Thymus (tissue), 14 donors: ENCODE data around the gene SLC6A16. TPM values are rescaled to one million over a fixed set of nuclear protein-coding genes. Genes with fewer than 3 reads are reported as not detected.
"Not testable (repeated sequence)": the region's sequence is repeated elsewhere in the genome, so short reads cannot be mapped to it uniquely, and the experiment has no call there.

ENCODE experiments used
- DNase-seq, 9 donors: peaks; one replicate each; pipeline ENCODE4 v3.0.0-alpha.2; 2013; ENCODE audit warnings: low spot score in 9 of 9, low read depth in 6 of 9, missing footprints in 1 of 9
- H3K27ac ChIP-seq, 2 donors: one replicate each; pipeline ENCODE4 v1.5.1; 2013; ENCODE audit warnings: control low read depth in 1 of 2, low read depth in 1 of 2, low read length in 1 of 2, mild to moderate bottlenecking in 1 of 2, moderate library complexity in 1 of 2
- H3K27me3 ChIP-seq, 2 donors: one replicate each; pipeline ENCODE4 v1.5.1; 2013; ENCODE audit warnings: low read length in 1 of 2; ENCODE audit not compliant: control insufficient read depth in 2 of 2, insufficient read depth in 1 of 2
- H3K36me3 ChIP-seq, 2 donors: one replicate each; pipeline ENCODE4 v1.5.1; 2013; ENCODE audit warnings: low read length in 1 of 2, mild to moderate bottlenecking in 1 of 2, moderate library complexity in 1 of 2; ENCODE audit not compliant: control insufficient read depth in 2 of 2, insufficient read depth in 2 of 2
- H3K4me1 ChIP-seq, 2 donors: one replicate each; pipeline ENCODE4 v1.5.1; 2013; ENCODE audit warnings: low read length in 2 of 2; ENCODE audit not compliant: control insufficient read depth in 2 of 2, insufficient read depth in 2 of 2
- H3K4me3 ChIP-seq, 2 donors: one replicate each; pipeline ENCODE4 v1.5.1; 2013; ENCODE audit warnings: low read length in 2 of 2, control low read depth in 1 of 2, mild to moderate bottlenecking in 1 of 2
- H3K9me3 ChIP-seq, 2 donors: one replicate each; pipeline ENCODE4 v1.5.1; 2013; ENCODE audit warnings: low read length in 1 of 2, mild to moderate bottlenecking in 1 of 2; ENCODE audit not compliant: control insufficient read depth in 2 of 2, insufficient read depth in 1 of 2
- WGBS: extraction: QIAGEN DNeasy Blood & Tissue Kit; methylation state at CpG from one replicate; pipeline ENCODE4 v1.1.7; 2013; 5-methylcytosine and 5-hydroxymethylcytosine counted together
- long read RNA-seq, 10 donors: transcript quantifications; one replicate each; lab custom pipeline, GENCODE V29; 2026
- polyA plus RNA-seq: library from polyadenylated mRNA; stranded (reverse); fragments of 200-250 nt; gene quantifications from one replicate; pipeline ENCODE4 v1.2.3, GENCODE V29; 2013
- total RNA-seq: library from RNA; stranded (reverse); fragments of 120-200 nt; gene quantifications from one replicate; pipeline ENCODE4 v1.2.4, GENCODE V29; 2013
- donor health status: healthy.

Gene SLC6A16
- total RNA-seq (0.76 TPM), polyA plus RNA-seq (2.5 TPM)
- long read RNA-seq, donor 1, result 0 reads
- long read RNA-seq, donor 2, result 0 reads
- long read RNA-seq, donor 3, result 0 reads
- long read RNA-seq, donor 4, result 0 reads
- long read RNA-seq, donor 5, result 0 reads
- long read RNA-seq, donor 6, result 0 reads
- long read RNA-seq, donor 7, result 0 reads
- long read RNA-seq, donor 8, result 0 reads
- long read RNA-seq, donor 9, result 0 reads
- long read RNA-seq, donor 10, partial matches to known transcripts, result 6 of 6 reads
- long read RNA-seq, donor 10, other reads (novel, unspliced or antisense), result 0 of 6 reads

GRCh38 chr19:49324801-49325576 lies at the start of gene SLC6A16:
TSS of gene SLC6A16 (minus strand) at chr19:49325191. CDS start at chr19:49311347, 13,844 bp downstream.
- Histone ChIP-seq H3K27ac (no peak within 1 kb of the TSS), H3K27me3 (no peaks in the 10 kb centered on the region), H3K36me3 (no peaks in the 10 kb centered on the region), H3K4me3 (no peak within 1 kb of the TSS), H3K9me3 (no peaks in the 10 kb centered on the region), H3K4me1 (no peaks in the 10 kb centered on the region)
- no peak for DNase-seq
- 97% methylated on average over 38 of the region's 38 CpGs for WGBS

- 93% methylated on average over 3 of the region's 3 CpGs for WGBS
- H3K27me3 ChIP-seq, H3K4me1 ChIP-seq, H3K27ac ChIP-seq, H3K4me3 ChIP-seq, DNase-seq, H3K36me3 ChIP-seq: not testable (repeated sequence)
- peaks cover 4 to 14% of the 10 kb centered on the region in 2 donors for H3K9me3 ChIP-seq
Observed at GRCh38 chr19:49373174-49373573, 48.2 kb upstream of the SLC6A16 start.

GRCh38 chr19:49371184-49371583 lies 46.2 kb upstream of the SLC6A16 start:
- no peak overlapping the region for H3K4me3 ChIP-seq

GRCh38 chr19:49368711-49369358 lies 43.8 kb upstream of the SLC6A16 start:
- H3K4me3 ChIP-seq, result no peak overlapping the region
- peaks cover 4 to 14% of the 10 kb centered on the region in 2 donors for H3K9me3 ChIP-seq
- H3K27ac ChIP-seq, result no peak overlapping the region
- 77% methylated on average over 5 of the region's 5 CpGs for WGBS
- H3K27me3 ChIP-seq, result peaks cover 10 to 33% of the 10 kb centered on the region in 2 donors
- H3K4me1 ChIP-seq, result peaks cover 0 to under 1% of the 10 kb centered on the region in 2 donors
- DNase-seq, result no peak
- H3K36me3 ChIP-seq, result no peaks in the 10 kb centered on the region

More at GRCh38 chr19:49371184-49371583, 46.2 kb upstream of the SLC6A16 start:
- DNase-seq, result no peak
- Histone ChIP-seq H3K27ac (no peak overlapping the region), H3K36me3 (no peaks in the 10 kb centered on the region), H3K9me3 (peaks cover 4 to 14% of the 10 kb centered on the region in 2 donors), H3K4me1 (no peaks in the 10 kb centered on the region), H3K27me3 (peaks cover 0 to 13% of the 10 kb centered on the region in 2 donors)
- WGBS, result 93% methylated on average over 3 of the region's 3 CpGs

- H3K4me1 ChIP-seq, result peaks cover 0 to 19% of the 10 kb centered on the region in 2 donors
- no peaks in the 10 kb centered on the region for H3K36me3 ChIP-seq
- H3K27ac ChIP-seq, result no peak overlapping the region
- DNase-seq, result no peak
- H3K9me3 ChIP-seq, result peaks cover 8 to 20% of the 10 kb centered on the region in 2 donors
- H3K4me3 ChIP-seq, result no peak overlapping the region
- H3K27me3 ChIP-seq, result peaks cover 34 to 60% of the 10 kb centered on the region in 2 donors
Observed at GRCh38 chr19:49366110-49366509, 41.1 kb upstream of the SLC6A16 start.

- Histone ChIP-seq H3K4me3 (no peak overlapping the region), H3K36me3 (no peaks in the 10 kb centered on the region), H3K9me3 (peaks cover 4 to 9% of the 10 kb centered on the region in 2 donors), H3K27ac (no peak overlapping the region), H3K27me3 (peaks cover 41 to 76% of the 10 kb centered on the region in 2 donors), H3K4me1 (peaks cover 0 to 19% of the 10 kb centered on the region in 2 donors)
- no peak for DNase-seq
- WGBS, result 71% methylated on average over 27 of the region's 27 CpGs
Observed at GRCh38 chr19:49364083-49364737, 39.2 kb upstream of the SLC6A16 start.

- 5% methylated on average over 46 of the region's 46 CpGs for WGBS
- no peaks in the 10 kb centered on the region for H3K36me3 ChIP-seq
- peaks cover 41 to 80% of the 10 kb centered on the region in 2 donors for H3K27me3 ChIP-seq
- H3K27ac ChIP-seq, result peak within 1 kb of the TSS in 1 of 2 donors; percentile 33
- peak in 3 of 9 donors; percentile 17 to 36 (median 24) for DNase-seq
- H3K9me3 ChIP-seq, result peaks cover 4 to 8% of the 10 kb centered on the region in 2 donors
- H3K4me1 ChIP-seq, result peaks cover 0 to 19% of the 10 kb centered on the region in 2 donors
- no peak within 1 kb of the TSS for H3K4me3 ChIP-seq
Observed at GRCh38 chr19:49363268-49364082, 38.5 kb upstream of the SLC6A16 start, which contains the start of gene DKKL1. TSS of gene DKKL1 (plus strand) at chr19:49363877. CDS start at chr19:49363999, 122 bp downstream.

- Histone ChIP-seq H3K27me3 (peaks cover 41 to 82% of the 10 kb centered on the region in 2 donors), H3K4me3 (no peak overlapping the region), H3K36me3 (no peaks in the 10 kb centered on the region), H3K4me1 (peaks cover 0 to 19% of the 10 kb centered on the region in 2 donors), H3K9me3 (peaks cover 4 to 8% of the 10 kb centered on the region in 2 donors), H3K27ac (peak overlapping the region in 1 of 2 donors; percentile 33)
- WGBS, result 2% methylated on average over 14 of the region's 14 CpGs
- no peak for DNase-seq
Observed at GRCh38 chr19:49362929-49363267, 37.9 kb upstream of the SLC6A16 start.
